Measurements from ENCODE around the gene RBPJL. TPM values are rescaled to one million over a fixed set of nuclear protein-coding genes. Genes with fewer than 3 reads are reported as not detected.

Gene RBPJL
- total and polyA plus RNA-seq, 2 experiments from 2014 or later = not detected

- TF ChIP-seq EZH2phosphoT487 (IDR thresholded peaks at IDR 0.05; ENCODE audit: low read depth, severe bottlenecking, unreplicated experiment) (no peak), EZH2 (IDR thresholded peaks at IDR 0.05; ENCODE audit: borderline replicate concordance) (no peak), CTCF (IDR thresholded peaks at IDR 0.05; ENCODE audit: poor library complexity) (no peak)
- H4K20me1 ChIP-seq (ENCODE audit: insufficient read depth, poor library complexity, severe bottlenecking) = no peaks in the 10 kb centered on the region
- no peak overlapping the region for H3K4me3 ChIP-seq
- no peaks in the 10 kb centered on the region for H3K9me3 ChIP-seq (ENCODE audit: low read depth)
- H3K9me2 ChIP-seq (replicated peaks; ENCODE audit: insufficient read depth) = no peaks in the 10 kb centered on the region
- peaks cover 28% of the 10 kb centered on the region for H3K4me1 ChIP-seq (ENCODE audit: insufficient read depth)
- no peak overlapping the region for H2AFZ ChIP-seq
- H3K36me3 ChIP-seq (replicated peaks; ENCODE audit: insufficient read depth, low read depth) = no peaks in the 10 kb centered on the region
- no peaks in the 10 kb centered on the region for H3K27me3 ChIP-seq
- peak overlapping the region; percentile 89 for H3K27ac ChIP-seq
- peaks cover 25% of the 10 kb centered on the region for H3K79me2 ChIP-seq
- peak overlapping the region; percentile 71 for H3K4me2 ChIP-seq
- no peak for DNase-seq (ENCODE audit: low spot score)
- 70% methylated on average over 6 of the region's 6 CpGs for WGBS (ENCODE audit: low lambda C conversion rate, missing lambda C conversion rate)
Observed at GRCh38 chr20:45361793-45362192, 55.2 kb downstream of the RBPJL start.

- Histone ChIP-seq H3K4me2 (peak within 1 kb of the TSS; percentile 95), H3K4me3 (peak within 1 kb of the TSS; percentile 63), H3K9me2 (replicated peaks; ENCODE audit: insufficient read depth) (no peaks in the 10 kb centered on the region), H2AFZ (peak within 1 kb of the TSS; percentile 69), H3K36me3 (replicated peaks; ENCODE audit: insufficient read depth, low read depth) (no peaks in the 10 kb centered on the region), H3K4me1 (ENCODE audit: insufficient read depth) (peaks cover 24% of the 10 kb centered on the region), H3K9me3 (ENCODE audit: low read depth) (no peaks in the 10 kb centered on the region), H3K27me3 (no peaks in the 10 kb centered on the region), H3K79me2 (peaks cover 25% of the 10 kb centered on the region), H4K20me1 (ENCODE audit: insufficient read depth, poor library complexity, severe bottlenecking) (no peaks in the 10 kb centered on the region), H3K27ac (peak within 1 kb of the TSS; percentile 98)
- WGBS (ENCODE audit: low lambda C conversion rate, missing lambda C conversion rate) = under 1% methylated on average over 55 of the region's 55 CpGs
- DNase-seq (ENCODE audit: low spot score) = peak; percentile 99
- no peak for TF ChIP-seq EZH2 (IDR thresholded peaks at IDR 0.05; ENCODE audit: borderline replicate concordance)
- TF ChIP-seq CTCF (IDR thresholded peaks at IDR 0.05; ENCODE audit: poor library complexity) = peak; percentile 94
Observed at GRCh38 chr20:45362804-45363610, 56.4 kb downstream of the RBPJL start, which contains the start of gene SYS1. Gene SYS1 (plus strand): TSS chr20:45363156. CDS start chr20:45363532, 376 bp downstream.

- Histone ChIP-seq H3K9me3 (ENCODE audit: low read depth) (no peaks in the 10 kb centered on the region), H3K4me1 (ENCODE audit: insufficient read depth) (peaks cover 22% of the 10 kb centered on the region), H3K27me3 (no peaks in the 10 kb centered on the region), H2AFZ (peak overlapping the region; percentile 69), H3K36me3 (replicated peaks; ENCODE audit: insufficient read depth, low read depth) (no peaks in the 10 kb centered on the region), H3K79me2 (peaks cover 25% of the 10 kb centered on the region), H3K9me2 (replicated peaks; ENCODE audit: insufficient read depth) (no peaks in the 10 kb centered on the region), H3K4me2 (peak overlapping the region; percentile 95), H3K27ac (peak overlapping the region; percentile 98), H4K20me1 (ENCODE audit: insufficient read depth, poor library complexity, severe bottlenecking) (no peaks in the 10 kb centered on the region), H3K4me3 (peak overlapping the region; percentile 63)
- no peak for TF ChIP-seq EZH2 (IDR thresholded peaks at IDR 0.05; ENCODE audit: borderline replicate concordance)
- DNase-seq (ENCODE audit: low spot score) = no peak
- WGBS (ENCODE audit: low lambda C conversion rate, missing lambda C conversion rate) = 24% methylated on average over 23 of the region's 23 CpGs
Observed at GRCh38 chr20:45363611-45364492, 57.2 kb downstream of the RBPJL start.
